HG02571 (cell line): Measurements from ENCODE around the gene PIK3R1.

Source experiments
- ATAC-seq: cut with Tn5 transposase; IDR thresholded peaks from one replicate; pipeline ENCODE4 v1.9.1; 2021; ENCODE audit warnings: mild to moderate bottlenecking, moderate library complexity; ENCODE audit not compliant: unreplicated experiment

Gene PIK3R1

GRCh38 chr5:68250661-68251298, 35.2 kb downstream of the PIK3R1 start:
- no peak for ATAC-seq

GRCh38 chr5:68251386-68251785, 35.8 kb downstream of the PIK3R1 start:
- no peak for ATAC-seq

- no peak for ATAC-seq
These were observed 36.4 kb downstream of the PIK3R1 start for GRCh38 chr5:68251804-68252522.

- peak; percentile 69 for ATAC-seq
These were observed 37.4 kb downstream of the PIK3R1 start for GRCh38 chr5:68252673-68253623.

GRCh38 chr5:68253624-68254585, 38.3 kb downstream of the PIK3R1 start:
- ATAC-seq: no peak

- ATAC-seq: no peak
These were observed 39.3 kb downstream of the PIK3R1 start for GRCh38 chr5:68254810-68255209.

- no peak for ATAC-seq
These were observed 40.0 kb downstream of the PIK3R1 start for GRCh38 chr5:68255305-68256120.

- ATAC-seq: no peak
These were observed 41.7 kb downstream of the PIK3R1 start for GRCh38 chr5:68257210-68257609.

- no peak for ATAC-seq
These were observed 43.0 kb downstream of the PIK3R1 start for GRCh38 chr5:68258531-68258930.

GRCh38 chr5:68259700-68260099, 44.1 kb downstream of the PIK3R1 start:
- no peak for ATAC-seq

- no peak for ATAC-seq
These were observed 44.9 kb downstream of the PIK3R1 start for GRCh38 chr5:68260467-68260866.

- ATAC-seq: no peak
These were observed 45.6 kb downstream of the PIK3R1 start for GRCh38 chr5:68261169-68261568.

- no peak for ATAC-seq
These were observed 46.1 kb downstream of the PIK3R1 start for GRCh38 chr5:68261569-68262065.

GRCh38 chr5:68264024-68264956, 48.7 kb downstream of the PIK3R1 start:
- ATAC-seq: no peak

- no peak for ATAC-seq
These were observed 49.8 kb downstream of the PIK3R1 start for GRCh38 chr5:68265347-68265746.

- ATAC-seq: no peak
These were observed 50.4 kb downstream of the PIK3R1 start for GRCh38 chr5:68265822-68266395.

- ATAC-seq: no peak
These were observed 50.9 kb downstream of the PIK3R1 start for GRCh38 chr5:68266457-68266856.

- no peak for ATAC-seq
These were observed 51.5 kb downstream of the PIK3R1 start for GRCh38 chr5:68267066-68267465.
